HG03064 (cell line): ENCODE data around the gene NOTCH4.
A peak's percentile ranks its signal among the peaks of the same experiment; 100 is the strongest.

Source experiments
- ATAC-seq: cut with Tn5 transposase; IDR thresholded peaks from one replicate; pipeline ENCODE4 v1.9.1; 2021; ENCODE audit warnings: low read depth; ENCODE audit not compliant: unreplicated experiment

NOTCH4 gene

DNA sequence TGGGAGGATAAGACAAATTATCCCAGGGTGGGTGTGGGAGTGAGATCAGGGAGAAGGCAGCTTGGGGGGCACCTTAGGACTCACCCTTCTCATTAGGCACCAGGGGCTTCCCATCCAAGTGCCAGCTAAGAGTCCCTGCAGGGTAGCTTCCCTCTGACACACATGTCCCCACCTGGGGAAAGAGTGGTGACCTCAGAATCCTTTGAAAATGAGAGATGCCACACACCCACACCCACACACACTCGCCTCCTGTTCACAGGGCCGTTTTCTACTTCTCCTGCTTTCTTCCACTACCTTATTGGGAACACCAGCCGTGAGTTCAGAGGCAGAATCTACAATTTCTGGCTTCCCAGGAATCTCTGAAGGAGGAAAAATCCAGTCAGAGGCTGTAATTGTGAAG is 40.8 kb downstream of the NOTCH4 start:
- no peak for ATAC-seq

DNA sequence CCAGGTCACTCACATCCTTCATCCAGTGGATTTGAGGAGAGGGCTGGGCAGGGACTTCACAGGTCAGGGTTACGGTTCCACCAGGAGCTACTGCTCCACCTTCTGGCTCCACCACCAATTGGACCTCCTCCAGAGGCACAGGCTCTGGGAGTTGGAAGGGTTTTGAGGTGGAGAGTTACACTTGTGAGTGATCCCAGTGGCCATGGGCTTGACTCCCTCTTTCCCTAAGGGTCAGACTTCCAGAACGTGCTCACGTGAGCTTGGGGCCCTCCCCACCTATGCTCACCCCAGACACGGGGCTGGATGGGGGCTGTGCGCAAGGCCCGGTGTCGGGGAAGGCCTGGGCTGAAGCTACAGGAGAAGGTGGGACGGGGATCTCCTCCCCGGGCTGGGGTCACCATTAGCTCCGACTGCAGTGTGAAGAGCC is 41.3 kb downstream of the NOTCH4 start:
- ATAC-seq, result no peak

DNA sequence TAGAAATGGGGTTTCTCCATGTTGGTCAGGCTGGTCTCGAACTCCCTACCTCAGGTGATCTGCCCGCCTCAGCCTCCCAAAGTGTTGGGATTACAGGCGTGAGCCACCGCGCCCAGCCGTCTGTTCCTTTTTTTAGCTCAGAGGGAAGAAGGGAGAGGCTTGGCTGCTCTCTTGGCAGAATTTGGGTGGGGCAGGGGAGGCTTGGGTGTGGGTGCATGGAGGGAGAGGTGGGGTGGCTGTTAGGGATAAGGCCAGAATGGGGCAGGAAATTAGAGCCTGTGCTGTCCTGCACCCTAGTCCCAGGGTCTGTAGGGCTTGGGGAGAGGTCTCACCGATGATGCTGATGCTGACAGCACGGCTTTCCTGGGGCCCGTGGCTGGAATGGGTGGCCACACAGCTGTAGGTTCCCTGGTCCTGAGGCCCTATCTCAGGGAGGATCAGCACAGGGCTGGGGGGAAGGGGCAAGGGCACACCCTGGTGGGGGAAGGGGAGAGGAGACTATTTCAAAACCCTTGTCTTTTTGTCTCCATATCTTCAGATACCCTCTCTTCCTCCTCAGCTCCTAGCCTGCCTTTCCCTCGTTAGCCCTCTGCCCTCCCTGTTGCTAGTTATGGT is 41.8 kb downstream of the NOTCH4 start:
- ATAC-seq, result no peak

DNA sequence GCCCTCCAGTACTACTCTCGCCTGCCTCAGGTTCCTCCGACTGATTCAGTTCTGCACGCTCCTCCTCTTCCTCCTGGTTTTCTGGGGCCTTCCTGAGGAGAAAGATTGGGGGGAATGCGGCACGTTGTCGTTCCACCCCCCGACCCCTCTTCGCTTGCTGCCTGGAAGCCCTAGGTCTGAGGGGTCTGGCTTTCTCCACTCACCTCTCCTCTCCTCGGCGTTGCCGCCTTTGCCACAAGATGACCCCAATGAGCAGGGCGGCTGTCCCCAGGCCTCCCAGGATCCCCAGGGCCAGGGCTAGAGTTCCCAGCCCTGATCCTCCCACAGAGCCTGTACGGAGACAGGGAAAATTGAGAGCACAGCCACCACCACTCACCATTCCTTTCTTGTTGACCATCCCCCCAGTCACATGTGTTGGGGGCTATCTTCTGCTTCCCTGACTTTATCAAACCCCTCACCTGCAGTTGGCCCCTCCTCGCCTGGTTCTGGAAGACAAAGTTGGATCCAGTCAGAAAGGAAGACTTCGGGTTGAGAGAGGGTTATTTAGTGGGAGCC is 42.6 kb downstream of the NOTCH4 start:
- ATAC-seq, result no peak

DNA sequence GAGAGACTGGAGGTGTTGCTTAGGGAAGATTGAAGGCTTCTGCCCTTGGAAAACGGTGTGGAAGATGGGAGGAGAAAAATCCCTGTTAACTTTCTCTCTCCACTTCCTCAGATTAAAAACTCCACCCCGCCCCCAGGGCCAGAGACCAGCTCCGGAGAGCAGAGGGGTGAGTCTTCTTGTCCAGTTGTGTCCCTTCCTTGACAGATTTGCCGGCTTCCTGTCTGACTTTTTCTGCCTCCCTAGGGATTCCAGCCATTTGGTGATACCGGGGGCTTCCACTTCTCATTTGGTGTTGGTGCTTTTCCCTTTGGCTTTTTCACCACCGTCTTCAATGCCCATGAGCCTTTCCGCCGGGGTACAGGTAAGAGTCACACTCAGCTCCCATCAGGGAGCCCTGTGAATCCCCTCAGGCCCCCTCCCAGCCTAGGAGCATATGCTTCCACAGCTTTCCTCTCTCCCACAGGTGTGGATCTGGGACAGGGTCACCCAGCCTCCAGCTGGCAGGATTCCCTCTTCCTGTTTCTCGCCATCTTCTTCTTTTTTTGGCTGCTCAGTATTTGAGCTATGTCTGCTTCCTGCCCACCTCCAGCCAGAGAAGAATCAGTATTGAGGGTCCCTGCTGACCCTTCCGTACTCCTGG is 44.0 kb downstream of the NOTCH4 start:
- ATAC-seq, result no peak

DNA sequence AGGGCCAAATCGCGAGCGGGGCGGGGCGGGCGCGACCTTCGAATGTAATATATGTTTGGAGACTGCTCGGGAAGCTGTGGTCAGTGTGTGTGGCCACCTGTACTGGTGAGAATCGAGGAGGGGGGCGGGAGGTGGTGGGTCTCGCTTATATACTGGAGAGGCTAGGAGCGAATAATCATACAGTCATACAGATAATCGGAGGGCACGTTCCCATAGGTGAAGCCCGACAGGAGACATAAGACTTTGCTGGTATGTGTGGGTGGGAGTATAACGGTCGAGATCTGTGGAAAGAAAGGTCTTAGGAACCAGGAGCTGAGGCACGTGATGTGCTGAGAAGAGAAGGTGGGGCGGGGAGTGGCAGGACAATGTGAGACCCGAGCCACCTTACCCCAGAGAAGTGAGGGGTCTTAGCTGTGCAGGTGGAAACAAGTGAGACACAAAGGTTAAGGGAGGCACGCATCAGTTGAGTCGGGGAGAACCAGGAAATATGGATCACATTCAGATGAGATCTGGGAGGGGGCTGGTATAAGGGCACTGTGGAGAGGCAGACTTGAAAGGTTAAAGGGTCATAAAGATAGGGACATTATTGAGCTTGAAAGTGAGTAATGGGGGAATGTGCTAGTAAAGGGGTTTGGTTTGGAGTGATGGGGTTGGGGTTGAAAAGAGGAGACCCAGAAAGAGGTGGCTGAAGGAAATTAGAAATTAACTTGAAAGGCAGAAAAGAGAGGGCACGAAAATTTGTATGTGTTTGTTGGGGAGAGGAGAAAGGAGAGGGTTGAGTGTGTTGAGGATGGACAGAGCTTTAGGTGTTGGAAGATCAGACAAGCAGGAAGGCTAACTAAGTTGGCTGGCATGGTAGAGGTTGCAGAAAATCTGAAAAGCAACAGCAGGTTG is 45.1 kb downstream of the NOTCH4 start:
- no peak for ATAC-seq

DNA sequence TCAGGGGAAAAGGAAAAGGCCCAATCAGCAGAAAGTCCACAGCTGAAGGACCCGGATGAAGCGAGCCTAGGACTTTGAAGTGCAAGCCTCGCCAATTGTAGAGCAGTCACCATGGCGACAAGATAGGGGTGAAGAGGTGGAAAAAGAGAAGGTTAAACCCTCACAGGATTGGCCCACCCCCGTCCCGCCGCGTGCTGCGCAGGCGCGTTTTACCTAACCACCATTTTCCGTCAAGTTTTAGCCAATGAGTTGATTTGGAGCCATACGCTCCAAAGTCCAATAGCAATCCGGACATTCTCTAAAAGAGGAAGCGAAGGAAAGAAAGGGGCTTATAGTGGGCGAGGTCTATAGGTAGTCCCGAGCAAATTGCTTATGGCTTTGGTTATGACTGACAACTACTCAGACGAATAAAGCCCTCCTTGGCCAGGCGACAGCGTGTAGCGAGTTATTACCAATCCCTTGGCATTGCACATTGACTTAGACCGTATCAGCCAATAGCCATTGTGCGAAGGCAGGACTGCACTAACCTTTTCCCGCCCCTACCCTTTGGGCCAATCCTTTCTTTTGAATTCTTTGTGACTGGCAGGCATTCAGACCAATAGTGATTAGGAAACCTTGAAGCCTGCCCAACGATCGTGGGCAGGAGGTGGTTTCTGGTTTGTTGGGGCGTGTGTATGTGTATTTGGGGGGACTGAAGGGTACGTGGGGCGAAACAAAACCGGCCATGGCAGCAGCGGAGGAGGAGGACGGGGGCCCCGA is 45.9 kb downstream of the NOTCH4 start, which contains the start of gene RNF5:
TSS of gene RNF5 (plus strand) at position 618 of the 759 bp plus-strand sequence. CDS start at position 725, 107 bp downstream.
- ATAC-seq, result peak; percentile 86

DNA sequence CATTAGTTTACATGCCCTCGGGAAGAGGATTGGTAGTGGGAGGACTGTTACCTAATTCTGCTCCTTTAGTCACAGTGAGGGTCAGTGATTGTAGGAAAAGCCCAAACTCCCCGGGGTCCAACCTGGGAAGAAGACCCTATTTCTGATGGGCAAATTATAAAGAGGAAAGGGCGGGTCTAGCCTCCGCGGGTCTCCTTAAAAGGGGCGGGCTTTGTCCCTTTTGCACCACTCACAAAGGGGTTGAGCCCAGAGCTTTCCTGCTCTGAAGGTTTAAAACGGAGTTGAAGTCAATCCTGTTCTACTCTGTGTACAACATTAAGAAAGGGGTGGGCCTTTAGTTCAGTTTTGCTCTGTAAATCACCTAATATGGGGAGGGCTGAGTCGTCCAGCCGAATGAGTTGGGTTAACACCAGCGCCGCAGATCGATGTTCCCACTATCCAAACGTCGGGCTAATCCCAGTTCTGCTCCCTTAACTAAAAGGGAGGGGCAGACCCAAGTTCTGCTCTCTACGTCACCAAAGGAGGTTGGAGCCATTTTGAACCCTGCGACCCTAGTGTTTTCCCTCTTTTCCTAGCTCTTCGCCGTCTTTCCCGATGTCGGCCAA is 46.6 kb downstream of the NOTCH4 start:
- ATAC-seq, result no peak

DNA sequence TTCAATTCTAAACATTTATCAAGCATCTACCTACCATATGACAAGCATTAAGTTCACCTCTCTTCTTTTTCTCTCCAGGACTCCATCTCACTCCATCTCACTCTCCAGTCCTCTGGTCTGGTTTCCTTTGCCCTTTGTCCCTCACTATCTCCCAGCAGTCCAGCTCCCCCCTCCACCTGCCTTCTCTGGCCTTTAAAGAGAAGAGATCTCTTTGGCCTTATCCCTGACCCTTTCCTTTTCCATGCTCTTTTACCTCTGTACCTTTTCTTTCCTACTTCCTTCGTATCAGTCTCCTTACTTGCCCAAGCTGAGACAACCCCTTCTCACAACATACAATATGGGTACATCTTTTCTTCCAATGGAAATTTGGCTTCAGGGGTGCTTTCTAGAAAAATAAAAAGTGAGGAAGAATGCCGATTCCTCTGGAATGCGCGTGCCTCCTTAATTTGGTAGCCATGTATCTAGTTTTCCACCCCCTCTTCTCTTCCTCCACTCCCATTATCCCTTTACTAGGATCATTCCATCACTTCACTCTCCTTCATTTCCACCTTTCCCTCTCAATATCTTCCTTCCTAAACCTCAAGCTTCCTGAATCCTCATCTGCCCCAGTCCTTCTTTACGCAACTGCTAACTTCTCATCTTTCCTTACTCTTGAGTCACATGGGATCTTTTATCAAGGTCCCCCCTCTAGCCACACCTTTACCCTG is 47.2 kb downstream of the NOTCH4 start:
- no peak for ATAC-seq

DNA sequence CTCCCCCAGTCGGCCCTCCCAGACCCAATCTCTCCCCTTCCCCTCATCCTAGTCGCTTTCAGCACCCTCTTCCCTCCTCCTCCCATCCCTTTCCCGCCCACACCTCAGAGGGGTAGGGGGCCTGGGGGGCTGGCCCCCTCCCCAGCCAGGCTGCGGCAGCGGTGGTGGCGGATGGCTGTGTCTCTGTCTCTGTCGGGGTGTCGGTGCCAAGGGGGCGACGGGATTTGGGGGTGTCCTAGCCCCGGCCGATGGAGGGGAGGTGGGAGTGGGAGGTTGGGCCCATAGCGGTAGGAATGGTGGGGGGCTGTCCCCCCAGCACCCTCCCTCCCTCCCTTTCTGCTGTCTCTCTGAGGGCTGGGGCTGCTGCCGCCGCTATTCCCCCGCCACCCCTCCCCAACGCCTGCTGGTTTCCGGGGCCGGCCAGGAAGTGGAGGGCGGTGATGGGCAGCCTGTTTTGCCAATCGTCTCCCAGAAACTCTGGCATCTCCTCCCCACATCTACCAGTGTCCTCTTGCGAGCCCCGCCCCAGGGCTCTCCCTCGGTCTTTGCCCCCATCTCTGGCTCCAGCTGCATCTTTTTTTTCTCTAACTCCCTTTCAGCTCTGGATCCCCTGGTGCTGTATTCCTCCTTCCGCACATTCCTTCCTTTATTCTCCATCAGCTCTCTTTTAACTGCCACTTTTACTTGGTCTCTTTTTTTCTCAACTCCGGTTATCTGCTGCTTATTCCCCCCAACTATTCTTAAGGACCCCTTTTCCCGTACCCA is 48.0 kb downstream of the NOTCH4 start, which contains the start of gene AGPAT1:
TSS of gene AGPAT1 (minus strand) at position 374 of the 765 bp plus-strand sequence. CDS start 4,588 bp downstream, outside the sequence.
- ATAC-seq, result no peak

DNA sequence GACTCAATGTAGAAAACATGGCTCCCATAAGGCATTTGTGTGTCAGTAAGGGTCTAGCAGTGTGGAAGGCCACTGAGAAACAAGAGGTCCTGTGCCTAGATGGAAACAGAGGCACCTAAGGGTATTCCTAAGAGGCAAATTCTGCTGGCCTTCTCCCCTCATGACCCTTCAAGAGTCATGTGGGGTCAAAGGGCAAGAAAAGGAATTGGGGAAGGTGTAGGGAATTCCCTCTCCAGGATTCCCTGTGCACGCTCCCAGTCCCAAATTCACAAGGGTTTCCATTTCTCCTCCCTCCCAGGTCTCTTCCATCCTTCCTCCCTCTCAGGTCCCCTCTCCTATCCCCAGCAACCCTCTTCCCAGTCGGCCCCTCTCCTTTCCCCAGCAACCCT is 48.6 kb downstream of the NOTCH4 start:
- no peak for ATAC-seq

DNA sequence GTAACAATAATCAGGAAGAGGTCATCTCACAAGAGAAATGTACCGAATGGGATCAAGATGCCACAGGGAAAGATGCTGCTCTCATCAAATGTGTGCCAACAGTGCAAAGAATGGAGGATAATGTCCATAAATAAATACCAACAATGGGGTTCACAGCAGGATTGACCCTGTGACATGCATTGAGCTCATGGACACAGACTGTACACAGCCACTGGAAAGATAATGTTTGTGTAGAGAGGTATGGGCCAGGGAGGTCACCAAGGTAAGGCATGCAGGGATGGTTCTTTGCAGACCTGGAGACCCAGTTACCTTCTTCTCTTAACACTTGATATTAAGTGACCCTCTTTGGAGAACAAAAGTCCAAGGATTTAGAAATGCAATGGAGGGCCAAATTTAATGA is 49.5 kb downstream of the NOTCH4 start:
- no peak for ATAC-seq

DNA sequence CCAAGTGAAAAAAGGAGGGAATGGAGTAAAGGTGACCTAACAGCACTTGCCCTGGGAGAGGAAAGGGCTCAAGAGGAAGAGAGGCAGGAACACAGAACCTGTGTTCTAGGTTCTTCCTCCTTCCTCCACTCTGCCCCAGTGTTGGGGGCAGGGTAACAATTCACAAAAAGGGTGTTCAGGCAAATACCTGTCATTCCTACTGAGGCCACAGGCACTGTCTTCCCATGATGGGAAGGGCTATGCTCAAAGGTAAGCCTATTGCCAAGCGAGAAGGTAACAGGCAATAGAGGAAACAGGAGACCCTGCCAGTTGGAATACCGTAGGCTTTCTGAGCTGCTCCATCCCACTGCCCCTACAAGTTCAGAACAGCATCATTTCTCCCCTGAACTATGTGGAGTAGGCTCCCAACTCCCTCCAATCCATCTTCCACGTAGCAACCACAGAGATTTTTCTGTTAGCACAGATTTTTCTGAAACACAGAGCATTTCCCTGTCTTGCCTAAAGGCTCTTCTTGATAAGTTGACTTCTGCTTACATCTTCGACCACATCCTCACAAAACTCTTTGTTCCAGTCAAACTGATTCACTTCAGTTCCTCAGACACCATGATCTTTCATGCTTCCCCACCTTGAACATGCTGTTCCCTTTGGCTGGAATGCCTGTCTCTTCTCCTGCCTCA is 50.7 kb downstream of the NOTCH4 start:
- ATAC-seq, result no peak

DNA sequence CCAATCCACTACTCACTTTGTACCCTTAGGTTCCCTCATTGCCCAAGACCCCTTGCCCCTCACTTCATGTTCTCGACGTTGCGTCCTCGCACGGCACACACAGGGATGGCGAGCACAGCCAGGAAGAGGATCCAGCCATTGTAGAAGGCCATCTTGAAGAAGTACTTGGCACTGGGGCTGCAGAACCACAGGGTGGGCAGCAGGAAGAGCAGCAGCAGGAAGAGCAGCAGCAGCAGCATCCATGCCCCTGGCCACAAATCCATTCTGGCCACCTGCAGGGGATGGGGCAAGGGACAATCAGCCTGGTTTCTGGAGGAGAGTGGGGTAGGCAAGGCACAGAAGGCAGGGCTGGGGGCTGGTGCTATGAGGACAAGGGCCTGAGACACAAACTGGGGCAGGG is 52.6 kb downstream of the NOTCH4 start:
- ATAC-seq, result no peak

DNA sequence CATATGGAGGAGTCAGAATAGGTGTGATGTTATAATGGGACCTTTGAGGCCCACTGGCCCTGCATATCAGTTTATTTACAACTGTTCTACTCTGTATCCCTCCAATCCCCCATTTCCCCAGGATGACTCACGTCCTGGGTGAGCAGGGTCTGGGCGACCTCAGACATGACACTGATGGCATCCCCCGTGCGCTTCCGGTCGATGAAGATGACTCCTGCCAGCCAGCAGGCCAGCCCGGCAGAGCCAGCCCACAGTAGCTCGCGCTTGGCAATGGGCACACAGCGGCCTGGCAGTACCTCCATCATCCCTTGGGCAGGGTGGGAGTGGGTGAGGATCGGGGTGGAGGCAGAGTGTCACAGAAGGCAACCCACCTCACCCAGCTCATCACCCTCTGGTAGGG is 53.6 kb downstream of the NOTCH4 start:
- no peak for ATAC-seq

DNA sequence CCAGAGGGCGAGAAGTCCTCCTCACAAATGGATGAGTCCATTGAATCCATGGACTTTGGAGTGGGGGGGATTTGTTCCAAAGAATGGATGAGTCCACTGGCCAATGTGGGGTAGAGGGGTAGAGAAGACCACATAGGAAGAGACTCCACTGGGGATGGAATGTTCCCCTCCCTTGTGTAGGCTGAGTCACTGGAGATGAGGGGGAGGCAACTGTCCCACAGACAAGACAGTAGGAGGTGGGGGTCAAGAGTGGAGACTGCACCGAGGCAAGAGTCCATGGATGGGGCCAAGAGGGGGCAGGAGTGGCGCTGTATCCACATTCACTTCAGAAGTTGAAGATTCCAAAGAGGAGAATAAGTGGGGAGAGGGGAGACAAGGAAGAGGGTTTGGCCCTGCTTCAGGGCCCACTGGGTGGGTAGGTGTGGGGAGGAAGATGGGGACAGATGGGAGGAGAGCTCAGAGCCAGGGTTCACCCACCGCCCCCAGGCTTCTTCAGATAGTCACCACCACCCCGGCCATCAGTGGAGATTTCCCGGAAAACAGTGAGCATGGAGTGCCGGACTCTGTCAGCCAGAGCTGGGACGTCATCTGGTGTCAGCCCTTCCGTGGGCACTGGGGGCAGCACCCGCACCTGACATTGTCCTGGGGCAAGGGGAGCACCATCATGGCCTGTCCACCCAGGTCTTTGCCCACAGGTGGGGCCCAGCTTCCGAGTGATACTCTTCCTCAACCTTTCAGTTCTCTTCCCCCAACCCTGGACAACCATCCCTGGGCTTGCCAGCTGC is 54.9 kb downstream of the NOTCH4 start:
- no peak for ATAC-seq

DNA sequence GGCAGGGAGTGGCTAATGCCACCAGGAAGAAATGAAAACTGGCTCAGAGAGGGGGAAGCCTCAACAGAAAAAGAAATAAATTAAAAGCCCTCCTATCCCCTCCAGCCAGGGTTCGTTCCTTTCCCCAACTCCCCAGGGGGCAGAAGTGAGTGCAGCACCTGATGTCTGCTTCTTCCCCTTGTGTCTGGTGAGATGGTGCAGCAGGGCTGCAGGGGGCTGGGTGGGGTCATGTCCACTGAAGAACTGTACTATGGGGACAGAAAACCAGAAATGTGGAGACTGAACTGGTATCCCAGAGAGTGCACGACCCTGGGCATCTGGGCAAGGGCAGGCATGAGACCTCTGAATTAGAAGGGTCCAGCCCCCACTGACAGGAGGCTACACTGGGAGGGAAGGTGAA is 55.5 kb downstream of the NOTCH4 start:
- ATAC-seq, result no peak
